MM.1S (cell line): ENCODE data around the gene C9.

Source experiments
- EZH2 ChIP-seq: fragments of 300-600 bp; sonication (generic); optimal IDR thresholded peaks from 2 replicates; pipeline ENCODE3; 2017; ENCODE audit warnings: low read depth, mild to moderate bottlenecking, antibody characterized with exemption, low read length, mixed read lengths
- EZH2phosphoT487 ChIP-seq: fragments of 300-600 bp; sonication (generic); IDR thresholded peaks from 2 replicates; pipeline ENCODE4 v1.6.1; 2018; ENCODE audit warnings: antibody characterized with exemption, low read length
- TF ChIP-seq, protein P1 (sequence below): fragments of 300-600 bp; sonication (generic); IDR thresholded peaks from 2 replicates; pipeline ENCODE4 v1.5.1; 2016; ENCODE audit warnings: antibody characterized with exemption, low read length, mixed read lengths

DNA sequence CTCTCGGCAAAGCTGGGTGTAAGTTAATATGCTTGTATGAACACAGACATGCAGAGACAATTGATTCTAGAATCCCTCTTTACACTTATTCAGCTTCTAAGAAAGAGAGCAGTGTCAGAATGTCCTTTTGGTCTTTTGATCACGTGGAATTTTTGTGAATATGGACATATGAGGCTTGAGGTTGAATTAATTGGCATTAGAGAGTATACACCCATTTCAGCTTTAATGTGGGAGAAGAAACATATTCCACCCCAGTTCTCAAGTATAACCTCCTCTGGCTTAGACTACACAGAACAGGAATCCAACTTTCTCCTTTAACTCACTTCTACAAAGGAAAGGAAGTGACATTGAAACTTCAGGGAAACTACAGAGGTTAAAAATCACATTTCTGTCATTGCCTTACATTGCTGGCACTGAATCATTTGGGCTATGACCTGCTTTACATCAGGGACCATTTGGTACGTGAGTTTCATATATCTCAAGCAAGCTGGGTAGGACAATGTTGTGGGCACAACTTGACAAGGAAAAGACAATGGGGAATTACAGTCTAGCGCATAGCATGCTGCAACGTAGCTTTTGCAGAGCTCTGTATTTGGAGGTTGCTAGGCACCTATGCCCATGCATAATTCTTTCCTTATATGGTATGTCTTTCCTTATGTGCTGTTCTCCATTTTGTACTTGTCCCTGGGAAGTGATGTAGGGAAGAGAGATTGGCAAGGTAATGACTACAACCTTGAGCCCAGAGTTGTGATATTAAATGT is 41.0 kb upstream of the C9 start:
- TF ChIP-seq, protein P1, sequence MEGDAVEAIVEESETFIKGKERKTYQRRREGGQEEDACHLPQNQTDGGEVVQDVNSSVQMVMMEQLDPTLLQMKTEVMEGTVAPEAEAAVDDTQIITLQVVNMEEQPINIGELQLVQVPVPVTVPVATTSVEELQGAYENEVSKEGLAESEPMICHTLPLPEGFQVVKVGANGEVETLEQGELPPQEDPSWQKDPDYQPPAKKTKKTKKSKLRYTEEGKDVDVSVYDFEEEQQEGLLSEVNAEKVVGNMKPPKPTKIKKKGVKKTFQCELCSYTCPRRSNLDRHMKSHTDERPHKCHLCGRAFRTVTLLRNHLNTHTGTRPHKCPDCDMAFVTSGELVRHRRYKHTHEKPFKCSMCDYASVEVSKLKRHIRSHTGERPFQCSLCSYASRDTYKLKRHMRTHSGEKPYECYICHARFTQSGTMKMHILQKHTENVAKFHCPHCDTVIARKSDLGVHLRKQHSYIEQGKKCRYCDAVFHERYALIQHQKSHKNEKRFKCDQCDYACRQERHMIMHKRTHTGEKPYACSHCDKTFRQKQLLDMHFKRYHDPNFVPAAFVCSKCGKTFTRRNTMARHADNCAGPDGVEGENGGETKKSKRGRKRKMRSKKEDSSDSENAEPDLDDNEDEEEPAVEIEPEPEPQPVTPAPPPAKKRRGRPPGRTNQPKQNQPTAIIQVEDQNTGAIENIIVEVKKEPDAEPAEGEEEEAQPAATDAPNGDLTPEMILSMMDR: no peak
- no peak for TF ChIP-seq EZH2
- no peak for TF ChIP-seq EZH2phosphoT487
